NT2/D1 (cell line): ENCODE results near the gene SLC6A17.

Experiments
- SUZ12 ChIP-seq: IDR thresholded peaks from 2 replicates; pipeline ENCODE4 v1.6.1; 2011; ENCODE audit not compliant: insufficient read length, insufficient read depth; ENCODE audit errors: extremely low read depth
- ZNF274 ChIP-seq: IDR thresholded peaks from 2 replicates; pipeline ENCODE4 v1.6.1; 2011; ENCODE audit warnings: mild to moderate bottlenecking, low read depth, low read length

- no peak for TF ChIP-seq ZNF274
- no peak for TF ChIP-seq SUZ12
Observed at GRCh38 chr1:110243146-110243545, 92.9 kb downstream of the SLC6A17 start.
